OCI-LY7 (cell line): ENCODE measurements around the gene RAD51B. TPM values are rescaled to one million over a fixed set of nuclear protein-coding genes. Genes with fewer than 3 reads are reported as not detected.

Source experiments
- BruUV-seq: library from RNA; stranded (reverse); fragments of 400-500 nt; replicated peaks from 2 replicates; lab custom pipeline; 2021; lab: Mats Ljungman, UMichigan
- CTCF ChIA-PET: fragments of 300-600 bp; sonication (Branson Sonifier 250); formaldehyde crosslinking; loops from one replicate; lab custom pipeline; 2022; ENCODE audit warnings: antibody characterized with exemption; ENCODE audit not compliant: unreplicated experiment; lab: Charles Lee
- POLR2A ChIA-PET: fragments of 300-600 bp; sonication (Branson Sonifier 250); formaldehyde crosslinking; loops from one replicate; lab custom pipeline; 2022; ENCODE audit warnings: antibody characterized with exemption; lab: Charles Lee
- DNase-seq: peaks from one replicate; pipeline ENCODE4 v3.0.0-alpha.2; 2015; ENCODE audit warnings: low spot score
- H2AFZ ChIP-seq: fragments of 200-600 bp; sonication (generic), shearing (Covaris generic); 2 replicates; pipeline ENCODE4 v1.6.1; 2014; ENCODE audit warnings: mild to moderate bottlenecking, antibody characterized with exemption, low read length, moderate library complexity
- H3K27ac ChIP-seq: fragments of 200-600 bp; sonication (generic); 2 replicates; pipeline ENCODE4 v1.5.1; 2014; ENCODE audit warnings: mixed run types, low read depth, mild to moderate bottlenecking, moderate library complexity, low read length, inconsistent platforms; ENCODE audit not compliant: poor library complexity, severe bottlenecking
- H3K36me3 ChIP-seq: fragments of 200-600 bp; sonication (generic); 2 replicates; pipeline ENCODE4 v1.6.1; 2014; ENCODE audit warnings: mild to moderate bottlenecking, antibody characterized with exemption, low read length, moderate library complexity, mixed read lengths; ENCODE audit not compliant: insufficient read depth
- H3K4me1 ChIP-seq: fragments of 200-600 bp; sonication (generic); 2 replicates; pipeline ENCODE4 v1.5.1; 2014; ENCODE audit warnings: mild to moderate bottlenecking, low read length; ENCODE audit not compliant: insufficient read depth, poor library complexity, severe bottlenecking
- H3K4me2 ChIP-seq: fragments of 200-600 bp; sonication (generic); 2 replicates; pipeline ENCODE4 v1.6.1; 2014; ENCODE audit warnings: mild to moderate bottlenecking, low read length
- H3K4me3 ChIP-seq: fragments of 200-600 bp; sonication (generic); 2 replicates; pipeline ENCODE4 v1.5.1; 2014; ENCODE audit warnings: mild to moderate bottlenecking, low read depth, low read length; ENCODE audit not compliant: poor library complexity, severe bottlenecking
- H3K79me2 ChIP-seq: fragments of 200-600 bp; sonication (generic); 2 replicates; pipeline ENCODE4 v1.6.1; 2016; ENCODE audit warnings: low read depth, mild to moderate bottlenecking, low read length, moderate library complexity, mixed read lengths; ENCODE audit not compliant: insufficient read depth
- H3K9me2 ChIP-seq: fragments of 200-600 bp; sonication (generic); 2 replicates; pipeline ENCODE4 v1.6.1; 2016; ENCODE audit warnings: mild to moderate bottlenecking, low read length, mixed read lengths; ENCODE audit not compliant: insufficient read depth
- H3K9me3 ChIP-seq: fragments of 200-600 bp; sonication (generic); 2 replicates; pipeline ENCODE4 v1.6.1; 2014; ENCODE audit warnings: mild to moderate bottlenecking, mixed run types, low read length, mixed read lengths
- H4K20me1 ChIP-seq: fragments of 200-600 bp; sonication (generic); 2 replicates; pipeline ENCODE4 v1.6.1; 2014; ENCODE audit warnings: mild to moderate bottlenecking, antibody characterized with exemption, low read length, moderate library complexity, mixed read lengths; ENCODE audit not compliant: insufficient read depth
- EZH2phosphoT487 ChIP-seq: fragments of 200-600 bp; sonication (generic); IDR thresholded peaks from 2 replicates; pipeline ENCODE4 v1.6.1; 2018; ENCODE audit warnings: low read depth, borderline replicate concordance, mild to moderate bottlenecking, mixed run types, antibody characterized with exemption, low read length, moderate library complexity, mixed read lengths
- intact Hi-C: fragments of 100-400 bp; cut with micrococcal nuclease; formaldehyde crosslinking; loops from one replicate; pipeline ENCODE4 v1.10.0; 2022; ENCODE audit not compliant: unreplicated experiment
- total RNA-seq, 2 experiments: library from RNA; depleted of rRNA in 1 of 2; stranded (reverse); fragments of >200 nt in 1 of 2; shearing (Covaris generic) in 1 of 2; gene quantifications; 2 replicates each; pipeline ENCODE4 v1.2.3, GENCODE V29; 2014 to 2022
- TF ChIP-seq, protein P1 (sequence below): fragments of 200-600 bp; sonication (generic); conservative IDR thresholded peaks from 2 replicates; pipeline ENCODE4 v1.5.1; 2014; ENCODE audit warnings: mild to moderate bottlenecking, antibody characterized with exemption, low read length, moderate library complexity, mixed read lengths

The RAD51B gene
- total RNA-seq, 2 experiments from 2014 or later = 41.4 to 89.9 TPM

DNA sequence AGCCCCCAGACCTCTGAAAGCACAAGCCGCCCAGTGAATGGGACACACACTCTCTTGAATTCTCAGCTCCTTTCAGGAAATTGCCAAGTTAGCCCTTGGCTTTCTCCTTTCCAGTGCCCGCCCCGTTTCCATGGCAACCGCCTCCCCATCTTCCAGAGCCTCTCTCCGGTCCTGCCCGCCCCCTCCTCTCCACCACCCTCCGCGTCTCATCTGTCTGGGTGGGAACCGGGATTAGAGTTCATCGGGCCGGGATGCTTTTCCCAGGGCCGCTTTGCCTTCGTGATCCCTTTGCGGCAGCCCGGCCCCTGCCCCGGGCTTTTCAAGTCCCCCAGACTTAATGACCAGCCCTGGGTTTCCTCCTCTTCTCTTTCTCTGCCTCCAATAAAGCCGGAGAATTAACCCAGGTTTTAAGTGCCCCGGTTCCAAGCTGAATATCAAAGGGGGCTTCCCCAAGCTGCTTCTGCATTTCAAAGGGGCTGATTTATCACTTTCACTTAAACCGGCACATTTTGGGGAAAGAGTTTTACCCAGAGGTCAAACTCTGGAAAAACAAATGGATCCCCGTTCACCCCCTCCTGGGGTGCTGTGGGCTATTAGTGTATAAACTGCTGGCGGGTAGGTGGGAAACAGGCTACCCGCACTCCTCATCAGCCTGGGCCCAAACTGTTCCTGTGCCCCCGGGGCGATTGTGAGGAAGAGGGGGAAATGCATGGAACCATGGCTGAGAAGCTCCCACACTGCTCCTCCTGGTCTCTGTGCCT, 871.6 kb downstream of the RAD51B start:
- Histone ChIP-seq H4K20me1 (no peaks in the 10 kb centered on the region), H3K27ac (no peak overlapping the region), H3K4me1 (peaks cover 62% of the 10 kb centered on the region), H3K4me2 (no peak overlapping the region), H2AFZ (no peak overlapping the region), H3K79me2 (no peaks in the 10 kb centered on the region), H3K4me3 (no peak overlapping the region), H3K36me3 (no peaks in the 10 kb centered on the region), H3K9me2 (no peaks in the 10 kb centered on the region), H3K9me3 (no peaks in the 10 kb centered on the region)
- no peak for DNase-seq
- intact Hi-C loops = no loop called here
- CTCF ChIA-PET = interaction anchor here (1.1 kb wide), 1 partner anchor 408 kb away, joined by 3 read pairs; no protein-coding TSS in a partner anchor
- TF ChIP-seq, protein P1, sequence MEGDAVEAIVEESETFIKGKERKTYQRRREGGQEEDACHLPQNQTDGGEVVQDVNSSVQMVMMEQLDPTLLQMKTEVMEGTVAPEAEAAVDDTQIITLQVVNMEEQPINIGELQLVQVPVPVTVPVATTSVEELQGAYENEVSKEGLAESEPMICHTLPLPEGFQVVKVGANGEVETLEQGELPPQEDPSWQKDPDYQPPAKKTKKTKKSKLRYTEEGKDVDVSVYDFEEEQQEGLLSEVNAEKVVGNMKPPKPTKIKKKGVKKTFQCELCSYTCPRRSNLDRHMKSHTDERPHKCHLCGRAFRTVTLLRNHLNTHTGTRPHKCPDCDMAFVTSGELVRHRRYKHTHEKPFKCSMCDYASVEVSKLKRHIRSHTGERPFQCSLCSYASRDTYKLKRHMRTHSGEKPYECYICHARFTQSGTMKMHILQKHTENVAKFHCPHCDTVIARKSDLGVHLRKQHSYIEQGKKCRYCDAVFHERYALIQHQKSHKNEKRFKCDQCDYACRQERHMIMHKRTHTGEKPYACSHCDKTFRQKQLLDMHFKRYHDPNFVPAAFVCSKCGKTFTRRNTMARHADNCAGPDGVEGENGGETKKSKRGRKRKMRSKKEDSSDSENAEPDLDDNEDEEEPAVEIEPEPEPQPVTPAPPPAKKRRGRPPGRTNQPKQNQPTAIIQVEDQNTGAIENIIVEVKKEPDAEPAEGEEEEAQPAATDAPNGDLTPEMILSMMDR = no peak
- no peak for TF ChIP-seq EZH2phosphoT487
- no TSS peak for BruUV-seq
- POLR2A ChIA-PET = interaction anchor here (0.5 to 0.9 kb wide), 3 partner anchors 8 to 11 kb away, joined by 3 to 5 read pairs (median 4); no protein-coding TSS in a partner anchor

DNA sequence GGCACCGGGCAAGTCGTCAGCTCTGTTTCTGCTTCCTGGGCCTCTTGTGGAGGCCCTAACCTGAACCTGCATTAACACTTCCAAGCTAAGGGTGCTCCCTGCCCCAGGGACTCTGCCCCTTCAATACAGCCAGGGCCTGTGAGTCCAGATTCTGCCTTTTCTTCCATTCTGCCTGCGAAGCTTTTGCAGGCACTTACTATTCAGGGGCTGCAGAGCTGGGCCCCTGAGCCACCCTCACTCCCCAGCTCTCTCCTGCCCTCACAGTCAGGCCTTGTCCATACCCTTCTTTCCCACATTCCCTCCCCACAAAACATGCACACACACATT, 872.2 kb downstream of the RAD51B start:
- Histone ChIP-seq H3K4me3 (no peak overlapping the region), H3K79me2 (no peaks in the 10 kb centered on the region), H3K9me2 (no peaks in the 10 kb centered on the region), H2AFZ (no peak overlapping the region), H4K20me1 (no peaks in the 10 kb centered on the region), H3K4me2 (no peak overlapping the region), H3K9me3 (no peaks in the 10 kb centered on the region), H3K4me1 (peaks cover 56% of the 10 kb centered on the region), H3K36me3 (no peaks in the 10 kb centered on the region), H3K27ac (no peak overlapping the region)
- CTCF ChIA-PET = interaction anchor here (1.1 kb wide), 1 partner anchor 408 kb away, joined by 3 read pairs; no protein-coding TSS in a partner anchor
- BruUV-seq = no TSS peak
- TF ChIP-seq, protein P1 = no peak
- no peak for TF ChIP-seq EZH2phosphoT487
- intact Hi-C loops = no loop called here
- POLR2A ChIA-PET = interaction anchor here (0.5 to 0.9 kb wide), 3 partner anchors 8 to 11 kb away, joined by 3 to 5 read pairs (median 4); no protein-coding TSS in a partner anchor
- no peak for DNase-seq

DNA sequence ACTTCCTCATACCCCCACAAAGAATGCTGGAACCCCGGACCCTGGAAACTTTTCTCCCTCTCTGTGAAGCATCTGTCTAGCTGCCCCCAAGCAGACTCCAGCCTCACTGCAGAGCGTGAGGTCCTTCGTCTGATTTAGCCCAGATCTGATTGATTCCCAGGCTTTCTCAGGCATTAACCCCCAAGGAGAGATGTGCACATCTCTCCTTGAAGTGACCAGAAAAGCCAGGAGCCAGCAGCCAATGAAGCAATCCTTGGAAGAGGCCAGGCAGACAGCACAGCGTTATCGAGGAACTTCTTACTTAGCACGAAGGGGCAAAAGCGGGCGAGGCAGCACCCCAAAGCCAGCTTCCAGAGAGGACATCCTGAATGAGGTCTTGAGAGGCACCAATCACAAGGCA, 872.6 kb downstream of the RAD51B start:
- no peaks in the 10 kb centered on the region for H3K9me3 ChIP-seq
- intact Hi-C loops = no loop called here
- H3K79me2 ChIP-seq = no peaks in the 10 kb centered on the region
- no TSS peak for BruUV-seq
- no peak for DNase-seq
- no peaks in the 10 kb centered on the region for H4K20me1 ChIP-seq
- H3K4me2 ChIP-seq = no peak overlapping the region
- no peaks in the 10 kb centered on the region for H3K9me2 ChIP-seq
- ChIA-PET CTCF (interaction anchor here (1.1 kb wide), 1 partner anchor 409 kb away, joined by 3 read pairs; no protein-coding TSS in a partner anchor), POLR2A (interaction anchor here (0.5 to 0.8 kb wide), 2 partner anchors 9 to 10 kb away, joined by 3 to 5 read pairs; no protein-coding TSS in a partner anchor)
- no peak overlapping the region for H3K27ac ChIP-seq
- TF ChIP-seq, protein P1 = no peak
- no peak for TF ChIP-seq EZH2phosphoT487
- H2AFZ ChIP-seq = no peak overlapping the region
- no peak overlapping the region for H3K4me3 ChIP-seq
- H3K4me1 ChIP-seq = peaks cover 52% of the 10 kb centered on the region
- no peaks in the 10 kb centered on the region for H3K36me3 ChIP-seq
